GM19438 (cell line): Measurements from ENCODE around the gene TKT.
"Not testable (repeated sequence)": the region's sequence is repeated elsewhere in the genome, so short reads cannot be mapped to it uniquely, and the experiment has no call there.

Source experiments
- ATAC-seq: cut with Tn5 transposase; IDR thresholded peaks from one replicate; pipeline ENCODE4 v1.9.1; 2021; ENCODE audit warnings: low read depth; ENCODE audit not compliant: unreplicated experiment

TKT gene

DNA sequence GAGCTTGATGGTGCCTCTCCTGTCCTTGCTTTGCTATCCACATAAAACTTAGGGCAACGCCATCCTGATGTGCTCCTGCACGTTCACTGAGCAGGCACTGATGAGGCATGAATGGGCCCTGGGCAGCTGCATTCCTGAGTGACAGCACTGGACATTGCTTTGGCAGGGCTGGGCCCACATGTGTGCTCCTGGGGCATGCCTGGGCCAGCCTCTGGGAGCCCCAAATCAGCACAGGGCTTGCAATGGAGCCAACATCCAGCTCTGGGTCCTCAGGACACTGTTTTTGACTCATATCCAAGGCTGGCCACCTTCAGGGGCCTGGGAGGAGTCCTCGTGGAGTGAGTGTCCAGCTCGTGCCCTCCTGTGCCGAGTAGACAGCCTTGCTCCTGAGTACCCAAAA lies 5.9 kb upstream of the TKT start:
- ATAC-seq: no peak

DNA sequence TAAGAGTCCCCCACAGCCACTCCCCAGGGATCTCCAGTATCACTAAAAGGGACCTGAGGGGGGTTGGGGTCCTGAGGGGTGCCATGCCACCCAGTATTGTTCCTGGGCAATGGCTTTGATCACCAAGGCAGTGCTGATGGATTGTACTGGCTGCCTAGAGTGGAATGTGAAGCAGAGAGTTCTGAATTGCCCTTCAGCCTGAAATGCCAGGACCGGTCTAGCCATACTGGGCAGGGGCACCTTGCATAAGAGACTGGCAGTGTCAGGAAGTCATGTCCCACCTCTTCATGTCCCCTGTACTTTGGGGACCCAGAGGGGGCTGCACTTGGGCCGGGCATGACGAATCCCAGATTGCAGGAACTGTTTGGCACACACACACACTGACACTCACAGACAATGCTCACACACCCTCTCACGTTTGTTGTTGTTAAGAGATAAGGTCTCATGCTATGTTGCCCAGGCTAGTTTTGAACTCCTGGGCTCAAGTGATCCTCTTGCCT lies 4.5 kb upstream of the TKT start:
- no peak for ATAC-seq

DNA sequence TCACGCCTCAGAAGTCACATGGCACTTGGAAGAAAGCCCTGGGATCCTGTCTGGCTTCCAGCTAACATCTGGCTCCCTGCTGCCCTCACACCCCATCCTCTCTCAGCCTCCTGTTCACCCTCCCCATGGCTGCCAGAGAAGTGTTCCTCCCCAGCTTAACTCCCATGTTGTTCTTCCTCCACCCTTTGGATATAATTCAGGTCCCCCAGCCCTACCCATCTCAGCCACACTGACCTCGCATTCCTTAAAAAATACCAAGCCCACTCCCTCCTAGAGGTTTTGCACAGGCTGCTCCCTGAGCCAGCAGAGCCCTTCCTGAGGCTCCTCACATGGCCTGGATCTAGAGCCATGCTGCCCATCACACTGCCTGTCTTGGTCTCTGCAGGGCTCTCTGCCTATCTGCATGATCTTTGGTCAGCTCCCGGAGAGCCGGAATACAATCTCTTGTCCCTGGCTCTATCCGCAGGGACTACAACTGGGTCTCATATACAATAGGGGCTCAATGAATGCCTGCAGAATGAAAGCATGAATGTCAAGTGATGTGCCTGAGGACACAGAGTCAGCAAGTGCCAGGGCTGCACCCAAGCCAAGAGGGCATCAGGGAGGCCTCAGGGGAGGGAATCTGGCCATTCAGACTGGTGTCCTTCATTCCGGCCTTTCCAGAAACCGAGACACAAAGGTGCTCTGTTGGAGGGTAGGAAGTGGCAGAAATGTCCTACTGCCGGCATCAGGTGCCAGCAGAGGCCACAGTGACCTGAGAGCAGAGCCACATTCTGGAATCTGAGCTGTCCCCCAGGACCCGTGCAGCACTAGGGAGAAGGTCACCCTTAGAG lies 3.8 kb upstream of the TKT start:
- no peak for ATAC-seq

DNA sequence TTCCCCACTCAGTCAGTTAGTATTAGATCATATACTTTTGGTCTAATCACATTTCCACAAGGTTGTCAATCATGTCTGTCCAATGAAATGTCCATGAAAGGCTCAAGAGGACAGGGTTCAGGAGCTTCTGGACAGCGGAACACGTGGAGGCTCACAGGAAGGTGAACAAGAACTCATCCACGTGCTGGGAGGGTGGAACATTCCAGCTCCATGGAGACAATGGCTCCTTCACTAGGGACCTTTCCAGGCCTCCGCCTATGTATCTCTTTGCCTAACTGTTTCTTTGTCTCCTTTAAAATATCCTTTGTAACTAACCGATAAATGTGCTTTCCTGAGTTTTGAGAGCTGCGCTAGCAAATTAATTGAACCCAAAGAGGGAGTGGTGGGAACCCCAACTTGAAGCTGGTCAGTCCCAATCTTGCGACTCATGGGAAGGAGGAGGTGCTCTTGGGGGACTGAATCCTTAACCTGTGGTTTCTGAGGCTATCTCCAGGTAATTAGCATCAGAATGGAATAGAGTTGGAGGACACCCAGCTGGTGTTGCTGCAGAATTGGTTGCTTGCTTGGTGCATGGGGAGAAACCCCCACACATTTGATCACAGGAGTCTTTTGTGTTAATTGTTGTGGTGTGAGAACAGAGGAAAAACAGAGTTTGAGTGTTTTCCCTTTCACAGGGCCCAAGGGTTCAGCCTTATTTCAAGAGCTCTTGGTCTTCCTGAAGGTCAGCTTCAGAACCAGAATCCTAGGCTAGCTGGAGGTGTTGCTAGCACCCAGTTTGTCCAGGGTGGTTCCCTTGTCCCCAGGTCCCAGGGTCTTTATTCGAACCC lies 3.0 kb upstream of the TKT start:
- ATAC-seq: no peak

DNA sequence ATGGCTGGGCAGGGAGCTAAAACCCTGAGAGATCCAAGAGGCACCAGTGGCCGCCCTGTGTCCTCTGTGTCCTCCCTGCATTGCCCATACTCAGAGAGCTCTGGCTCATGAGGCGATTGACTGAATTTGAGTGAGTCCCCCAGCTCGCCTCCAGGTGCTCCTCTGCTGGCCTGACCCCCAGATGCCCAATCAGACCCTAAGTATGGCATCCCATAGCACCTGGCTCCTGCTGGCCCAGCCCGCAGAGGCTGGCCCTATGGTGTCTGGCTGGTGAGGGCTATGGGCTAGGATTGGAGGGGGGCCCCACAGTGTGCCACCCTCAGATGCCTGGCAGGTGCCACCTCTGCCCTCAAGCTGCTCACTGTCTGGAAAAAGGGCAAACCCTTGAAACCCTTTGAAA lies 1.6 kb upstream of the TKT start:
- ATAC-seq: no peak

DNA sequence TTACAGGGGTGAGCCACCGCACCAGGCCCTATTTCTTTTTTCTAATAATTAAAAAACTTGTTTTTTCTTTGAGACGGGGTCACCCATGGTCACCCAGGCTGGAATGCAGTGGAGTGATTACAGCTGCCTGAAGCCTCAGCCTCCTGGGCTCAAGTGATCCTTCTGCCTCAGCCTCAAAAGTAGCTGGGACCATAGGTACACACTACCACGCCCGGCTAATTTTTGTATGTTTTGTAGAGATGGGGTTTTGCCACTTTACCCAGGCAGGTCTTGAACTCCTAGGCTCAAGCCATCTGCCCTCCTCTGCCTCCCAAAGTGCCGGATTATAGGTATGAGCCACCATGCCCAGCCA lies 858 bp upstream of the TKT start:
- ATAC-seq: no peak

DNA sequence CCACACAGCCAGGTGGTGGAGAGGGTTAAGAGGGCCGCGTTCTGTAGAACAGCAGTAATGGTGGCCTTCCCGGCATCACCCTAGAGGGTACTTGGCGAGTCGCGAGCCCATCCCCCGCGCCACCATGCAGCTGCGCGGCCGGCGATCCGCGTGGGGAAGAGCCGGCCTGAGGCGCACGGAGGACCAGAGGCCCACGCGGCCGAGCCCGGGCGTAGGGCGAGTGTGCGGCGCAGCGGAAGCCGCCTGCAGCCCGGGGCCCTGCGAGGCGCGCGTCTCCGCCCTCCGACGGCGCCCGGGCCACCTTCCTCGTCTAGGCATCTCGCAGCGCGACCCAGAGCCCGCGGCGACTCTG lies 423 bp downstream of the TKT start:
- ATAC-seq: peak; percentile 37

DNA sequence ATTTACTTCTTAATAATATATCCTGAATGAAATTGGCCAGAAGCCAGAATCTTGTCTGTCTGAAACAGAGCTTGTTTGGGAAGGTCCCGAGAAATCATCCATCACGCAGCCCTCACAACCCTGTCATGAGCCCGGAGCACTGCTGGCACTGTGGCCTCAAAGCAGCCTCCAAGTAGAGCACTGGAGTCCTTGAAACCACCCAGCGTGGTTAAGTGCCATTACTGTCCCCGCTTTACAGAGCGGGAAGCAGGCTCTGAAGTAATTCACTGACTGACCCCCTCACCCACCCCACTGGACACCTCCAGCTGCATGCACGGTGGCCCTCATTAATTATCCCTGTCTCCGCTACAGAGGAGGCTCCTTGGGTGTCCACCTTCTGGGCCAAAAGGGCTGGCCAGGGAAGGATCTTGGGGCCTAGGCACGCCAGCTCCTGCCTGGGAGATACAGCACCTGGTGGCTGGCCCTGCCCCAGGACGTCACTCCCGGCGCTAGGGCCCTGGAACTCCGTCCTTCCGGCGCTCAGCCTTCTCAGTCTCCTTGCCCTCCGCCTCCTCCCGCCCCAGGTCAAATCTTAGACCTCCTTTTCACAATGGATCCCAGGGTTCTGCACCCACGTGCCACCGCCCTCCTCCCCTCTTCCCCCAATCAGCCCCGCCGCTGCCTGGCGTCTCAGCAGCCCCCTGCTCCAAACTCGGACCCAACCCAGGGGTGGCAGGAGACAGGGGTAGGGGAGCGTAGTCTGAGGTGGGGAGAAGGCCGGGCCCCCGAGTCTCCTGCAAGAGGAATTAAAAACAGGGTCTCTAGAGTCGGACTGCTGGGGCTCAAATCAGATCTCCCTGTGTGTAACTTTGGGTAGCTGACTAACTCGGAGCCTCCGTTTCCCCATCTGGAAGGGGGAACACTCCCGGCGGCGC lies 1.1 kb downstream of the TKT start:
- peak; percentile 55 for ATAC-seq

DNA sequence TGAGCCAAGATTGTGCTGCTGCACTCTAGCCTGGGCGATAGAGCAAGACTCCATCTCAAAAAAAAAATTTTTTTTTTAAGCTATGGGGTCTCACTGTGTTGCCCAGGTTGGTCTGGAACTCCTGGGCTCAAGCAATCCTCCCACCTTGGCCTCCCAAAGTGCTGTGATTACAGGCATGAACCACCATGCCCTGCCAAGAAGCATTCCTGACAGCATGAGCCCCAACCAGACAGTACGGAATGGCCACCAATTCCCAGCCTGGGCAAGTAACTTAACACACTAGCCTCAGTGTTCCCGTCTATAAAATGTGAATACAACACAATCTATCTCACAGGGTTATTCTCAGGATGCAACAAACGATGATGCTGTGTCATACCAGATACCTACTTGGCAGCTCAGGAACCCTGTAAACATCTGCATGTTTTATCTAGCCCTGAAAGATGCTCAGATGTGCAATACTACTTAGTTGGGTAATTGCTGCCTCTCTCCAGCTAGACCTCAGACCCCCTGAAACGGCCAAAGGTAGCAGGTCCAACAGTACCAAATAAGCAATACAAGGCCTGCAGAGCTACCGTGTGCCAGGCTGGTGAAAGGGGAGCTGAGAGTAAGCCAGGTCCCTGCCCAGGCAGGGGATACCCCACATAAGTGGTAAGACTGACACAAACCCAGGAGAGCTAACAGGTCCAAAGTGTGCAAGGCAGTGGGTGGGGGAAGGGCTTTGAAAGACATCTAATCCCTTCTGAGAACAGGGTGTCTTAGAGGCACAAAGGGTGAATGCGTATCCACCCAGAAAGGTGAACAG lies 1.9 kb downstream of the TKT start:
- ATAC-seq: no peak

DNA sequence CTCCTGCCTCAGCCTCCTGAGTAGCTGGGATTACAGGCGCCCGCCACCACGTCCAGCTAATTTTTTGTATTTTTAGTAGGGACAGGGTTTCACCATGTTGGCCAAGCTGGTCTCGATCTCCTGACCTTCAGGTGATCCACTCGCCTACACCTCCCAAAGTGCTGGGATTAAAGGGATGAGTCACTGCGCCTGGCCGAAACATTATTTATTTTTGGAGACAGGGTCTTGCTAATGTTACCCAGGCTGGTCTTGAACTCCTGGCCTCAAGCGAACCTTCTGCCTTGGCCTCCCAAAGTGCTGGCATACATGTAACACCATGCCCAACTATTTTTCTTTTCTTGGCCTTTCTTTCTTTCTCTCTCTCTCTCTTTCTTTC lies 2.9 kb downstream of the TKT start:
- not testable (repeated sequence) for ATAC-seq

DNA sequence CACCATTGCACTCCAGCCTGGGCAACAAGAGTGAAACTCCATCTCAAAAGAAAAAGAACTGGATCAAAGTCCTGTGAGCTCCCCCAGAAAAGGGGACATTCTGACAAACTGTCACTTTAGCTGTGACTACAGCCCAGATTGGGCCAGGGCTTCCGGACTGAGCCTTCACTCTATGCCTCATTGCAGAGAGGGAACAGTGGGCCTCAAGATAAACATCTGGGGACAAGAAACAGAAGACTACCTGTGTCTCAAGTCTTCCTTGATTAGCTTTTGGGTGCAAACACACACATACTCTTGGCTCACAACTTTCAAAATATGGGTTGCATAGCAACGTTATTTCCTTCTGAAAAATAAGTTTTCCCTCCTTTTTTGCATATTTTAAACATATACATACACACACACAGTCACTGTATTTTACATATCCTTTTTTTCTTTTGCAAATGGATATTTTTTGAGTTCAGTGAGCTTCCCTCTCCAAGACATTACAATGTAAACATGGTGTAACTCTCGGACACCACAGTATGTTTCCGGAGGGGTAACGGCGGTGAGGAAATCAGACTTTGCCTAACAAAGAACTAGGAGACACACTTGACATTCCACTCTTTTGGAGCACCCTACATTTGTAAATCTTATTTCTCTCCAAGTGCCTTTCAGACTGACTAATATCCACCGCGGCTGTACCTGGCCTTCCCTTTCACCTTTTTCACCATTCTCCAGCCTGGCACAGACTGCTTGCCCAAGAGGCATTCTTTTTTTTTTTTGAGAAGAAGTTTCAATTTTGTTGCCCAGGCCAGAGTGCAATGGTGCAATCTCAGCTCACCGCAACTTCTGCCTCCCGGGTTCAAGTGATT lies 3.5 kb downstream of the TKT start:
- ATAC-seq: no peak

DNA sequence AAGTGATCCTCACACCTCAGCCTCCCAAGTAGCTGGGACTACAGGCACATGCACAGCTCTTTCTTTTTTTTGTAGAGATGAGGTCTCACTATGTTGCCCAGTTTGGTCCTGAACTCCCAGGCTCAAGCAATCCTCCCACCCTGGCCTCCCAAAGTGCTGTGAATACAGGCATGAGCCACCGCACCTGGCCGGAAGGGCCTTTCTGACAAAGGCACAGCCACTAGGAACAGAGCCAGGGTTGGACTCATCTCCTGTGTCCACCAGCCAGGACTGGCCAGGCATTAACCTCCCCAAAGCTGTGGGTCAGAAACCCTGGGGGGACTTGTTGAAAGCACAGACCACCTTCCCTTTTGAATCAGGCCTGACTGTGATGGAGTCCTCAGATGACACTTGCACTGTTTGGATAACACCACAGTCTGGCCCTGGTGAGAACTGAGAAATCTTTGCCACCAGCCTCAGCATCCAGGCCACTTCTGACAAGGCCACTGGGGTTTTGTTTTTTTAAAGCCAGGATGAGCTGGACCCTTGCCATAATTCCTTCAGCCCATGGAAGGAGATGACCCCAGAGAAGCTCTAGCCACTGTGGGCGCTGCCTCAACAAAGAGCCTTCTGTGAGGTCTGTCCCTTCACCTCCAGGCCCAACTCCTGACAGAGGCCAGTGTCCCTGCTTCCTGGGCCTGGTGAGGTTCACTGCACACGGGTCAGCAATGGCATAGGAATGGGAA lies 4.8 kb downstream of the TKT start:
- no peak for ATAC-seq

DNA sequence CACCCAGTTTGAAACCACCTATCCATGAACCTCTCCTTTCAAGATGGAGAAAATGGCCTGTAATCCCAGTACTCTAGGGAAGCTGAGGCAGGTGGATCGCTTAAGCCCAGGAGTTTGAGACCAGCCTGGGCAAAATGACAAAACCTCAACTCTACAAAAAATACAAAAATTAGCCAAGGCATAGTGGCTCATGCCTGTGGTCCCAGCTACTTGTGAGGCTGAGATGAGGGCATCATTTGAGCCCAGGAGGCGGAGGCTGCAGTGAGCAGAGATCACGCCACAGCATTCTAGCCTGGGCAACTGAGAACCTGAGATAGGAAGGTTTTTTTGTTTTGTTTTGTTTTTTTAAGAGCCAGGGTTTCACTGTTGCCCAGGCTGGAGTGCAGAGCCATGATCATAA lies 5.4 kb downstream of the TKT start:
- no peak for ATAC-seq

DNA sequence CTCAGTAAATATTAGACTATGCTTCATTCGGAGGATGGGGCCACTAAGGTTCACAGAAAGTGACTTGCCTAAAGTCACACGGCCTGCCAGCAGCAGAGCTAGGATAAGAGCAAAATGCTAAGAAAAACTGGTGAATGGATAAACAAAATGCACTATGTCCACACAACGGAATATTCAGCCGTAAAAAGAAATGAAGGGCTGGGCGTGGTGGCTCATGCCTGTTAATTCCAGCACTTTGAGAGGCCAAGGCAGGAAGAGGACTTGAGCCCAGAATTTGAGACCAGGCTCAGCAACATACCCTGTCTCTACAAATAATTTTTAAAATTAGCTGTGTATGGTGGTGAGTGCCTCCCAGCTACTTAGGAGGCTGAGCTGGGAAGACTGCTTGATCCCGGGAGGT lies 7.7 kb downstream of the TKT start:
- ATAC-seq: no peak

DNA sequence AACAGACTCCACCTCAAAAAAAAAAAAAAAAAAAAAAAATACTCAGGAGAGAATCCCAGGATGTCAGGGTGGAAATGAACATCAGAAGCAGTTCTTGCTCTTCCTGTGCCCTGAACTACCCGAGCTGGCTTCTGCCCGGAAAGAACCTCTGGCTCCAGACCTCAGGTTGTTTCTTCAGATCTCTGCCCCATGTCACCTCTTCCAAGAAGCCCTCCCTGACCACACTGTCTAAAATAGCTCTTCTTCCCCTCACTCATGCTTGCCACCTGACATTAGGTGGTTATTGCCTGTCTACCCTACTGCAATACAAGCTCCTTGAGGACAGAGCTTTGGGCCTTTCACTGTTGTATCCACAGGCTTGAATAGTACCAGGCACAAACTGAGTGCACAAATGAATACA lies 8.2 kb downstream of the TKT start:
- ATAC-seq: no peak

DNA sequence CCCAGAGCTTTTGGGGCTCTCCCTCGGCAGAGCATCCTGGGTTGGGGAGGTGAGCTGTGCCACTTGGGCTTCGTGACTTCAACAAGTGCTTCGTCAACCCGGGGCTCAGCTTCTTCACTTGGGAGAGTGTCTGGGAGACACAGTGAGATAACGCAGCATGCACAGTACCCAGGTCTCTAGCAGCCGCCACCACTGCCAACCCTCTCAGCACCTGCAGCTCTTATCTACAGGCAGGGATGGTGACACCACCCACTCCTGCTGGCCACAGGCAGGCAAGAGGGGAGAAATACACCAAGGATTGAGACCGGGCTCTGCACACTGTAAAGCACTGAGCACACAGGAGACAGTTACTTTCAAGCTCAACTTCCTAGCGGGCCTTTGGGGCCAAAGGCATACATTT lies 11.6 kb downstream of the TKT start:
- no peak for ATAC-seq

DNA sequence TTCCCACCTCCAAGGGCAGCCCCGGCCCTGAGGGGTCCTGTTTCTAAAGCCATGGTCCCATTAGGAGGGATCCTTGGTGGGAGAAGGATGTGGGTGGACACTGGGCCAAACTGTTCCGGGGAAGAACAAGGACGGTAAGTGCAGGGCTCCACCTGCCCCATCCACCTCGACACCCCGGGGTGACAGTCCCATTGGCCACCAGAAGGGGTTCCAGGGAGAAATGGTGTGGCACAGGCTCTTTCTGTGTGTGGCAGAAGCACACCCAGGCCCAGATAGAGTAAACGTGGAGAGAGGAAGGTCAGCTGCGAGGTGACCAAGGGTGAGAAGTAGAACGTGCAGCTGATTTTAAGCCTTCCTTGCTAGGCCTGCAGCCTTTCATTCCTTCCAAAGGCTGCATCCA lies 12.0 kb downstream of the TKT start:
- ATAC-seq: no peak

DNA sequence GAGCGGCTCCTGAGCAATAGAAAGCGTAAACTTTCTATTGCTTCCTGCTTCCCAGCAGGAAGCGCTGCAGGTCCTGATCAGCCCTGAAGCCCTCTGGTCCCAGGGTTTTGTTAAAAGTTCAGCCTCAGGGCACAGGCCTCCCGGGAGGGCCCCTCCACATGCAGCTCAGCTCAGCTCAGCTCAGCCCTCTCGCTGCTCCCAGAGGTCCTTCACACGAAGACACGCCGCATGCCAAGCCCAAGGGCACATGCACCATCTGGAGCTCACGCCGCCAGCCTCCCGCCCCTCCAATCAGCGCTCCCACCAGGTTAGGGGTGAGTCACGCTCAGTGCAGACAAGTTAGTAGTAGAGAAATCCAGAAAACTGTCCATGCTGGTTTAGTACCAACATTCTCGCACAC lies 12.7 kb downstream of the TKT start:
- ATAC-seq: no peak

DNA sequence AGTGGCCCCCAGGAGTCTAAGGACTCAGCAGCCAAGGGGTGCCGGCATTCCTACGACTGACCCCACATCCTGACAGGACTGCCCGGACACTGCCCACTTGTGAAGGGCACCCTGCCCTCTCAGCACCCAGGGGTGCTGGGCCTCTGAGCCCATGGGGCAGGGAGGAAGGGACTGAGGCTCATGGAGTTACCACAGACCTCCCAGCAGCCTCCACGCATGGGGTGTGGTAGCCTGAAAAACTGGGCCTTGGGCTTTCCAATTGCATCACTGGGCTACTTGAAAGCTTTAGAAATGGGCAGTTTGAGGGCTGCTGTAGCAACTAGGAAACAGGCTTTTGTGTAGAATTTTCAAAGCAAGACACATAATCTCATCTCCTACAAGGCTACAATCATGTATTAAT lies 13.2 kb downstream of the TKT start:
- ATAC-seq: no peak
